Stimulated activated CD4-positive, alpha-beta T cell treated with anti-CD3 and anti-CD28 coated beads, Interleukin-12 subunit alpha, Interleukin-12 subunit beta, amount 100 ng/mL, for 4 hours (primary cell): ENCODE measurements around the gene RBM14.
"Not testable (repeated sequence)": the region's sequence is repeated elsewhere in the genome, so short reads cannot be mapped to it uniquely, and the experiment has no call there.

Source experiments
- DNase-seq: peaks from one replicate; pipeline ENCODE4 v3.0.0-alpha.2; 2020

Gene RBM14

GRCh38 chr11:66598993-66599392 lies 17.4 kb upstream of the RBM14 start:
- DNase-seq, result no peak

GRCh38 chr11:66600219-66600618 lies 16.2 kb upstream of the RBM14 start:
- DNase-seq, result no peak

GRCh38 chr11:66600631-66601233 lies 15.7 kb upstream of the RBM14 start:
- DNase-seq, result no peak

GRCh38 chr11:66603072-66603471 lies 13.4 kb upstream of the RBM14 start:
- DNase-seq, result no peak

GRCh38 chr11:66604155-66604554 lies 12.3 kb upstream of the RBM14 start:
- no peak for DNase-seq

- DNase-seq, result not testable (repeated sequence)
Observed at GRCh38 chr11:66606608-66607007, 9.8 kb upstream of the RBM14 start.

- DNase-seq, result no peak
Observed at GRCh38 chr11:66607126-66607834, 9.2 kb upstream of the RBM14 start.

- no peak for DNase-seq
Observed at GRCh38 chr11:66609721-66610617, 6.5 kb upstream of the RBM14 start.

- DNase-seq, result no peak
Observed at GRCh38 chr11:66612458-66612857, 4.0 kb upstream of the RBM14 start.

GRCh38 chr11:66614073-66614472 lies 2.4 kb upstream of the RBM14 start:
- no peak for DNase-seq

- no peak for DNase-seq
Observed at GRCh38 chr11:66617155-66617834, 865 bp downstream of the RBM14 start.

- no peak for DNase-seq
Observed at GRCh38 chr11:66619080-66619554, 2.7 kb downstream of the RBM14 start.

GRCh38 chr11:66624450-66624849 lies 8.0 kb downstream of the RBM14 start:
- DNase-seq, result no peak

- DNase-seq, result no peak
Observed at GRCh38 chr11:66625041-66625751, 8.8 kb downstream of the RBM14 start.

- no peak for DNase-seq
Observed at GRCh38 chr11:66625752-66626149, 9.3 kb downstream of the RBM14 start.

- no peak for DNase-seq
Observed at GRCh38 chr11:66626382-66626781, 10.0 kb downstream of the RBM14 start.

- no peak for DNase-seq
Observed at GRCh38 chr11:66626926-66627325, 10.5 kb downstream of the RBM14 start.

GRCh38 chr11:66628061-66628603 lies 11.7 kb downstream of the RBM14 start:
- no peak for DNase-seq

GRCh38 chr11:66629356-66629755 lies 12.9 kb downstream of the RBM14 start:
- no peak for DNase-seq

GRCh38 chr11:66631883-66632282 lies 15.5 kb downstream of the RBM14 start:
- no peak for DNase-seq

- no peak for DNase-seq
Observed at GRCh38 chr11:66632952-66633351, 16.5 kb downstream of the RBM14 start.

- DNase-seq, result no peak
Observed at GRCh38 chr11:66636411-66636810, 20.0 kb downstream of the RBM14 start.
